Measurements from ENCODE around the gene PLAAT1. TPM values are rescaled to one million over a fixed set of nuclear protein-coding genes. Genes with fewer than 3 reads are reported as not detected.

PLAAT1 gene
- total RNA-seq, 3 donors from 2014 or later, result 0.73 TPM; not detected in 2

DNA sequence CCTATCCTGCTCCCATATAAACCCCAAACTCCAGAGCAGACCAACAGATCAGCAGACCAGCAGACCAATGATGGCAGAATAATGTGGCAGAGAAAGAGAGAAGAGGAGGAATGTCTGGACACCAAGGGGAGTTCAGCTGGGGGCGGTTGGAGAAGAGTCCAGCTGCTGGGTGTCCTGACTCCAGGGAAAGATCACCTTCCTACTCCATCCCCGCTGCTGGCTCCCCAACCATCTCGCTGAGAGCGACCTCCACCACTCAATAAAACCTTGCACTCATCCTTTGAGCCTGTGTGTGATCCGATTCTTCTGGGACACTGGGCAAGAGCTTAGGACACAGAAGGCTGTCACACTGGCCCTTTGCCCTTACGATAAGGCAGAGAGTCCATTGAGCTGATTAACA, 12.8 kb upstream of the PLAAT1 start:
- Histone ChIP-seq H3K9me3 (no peaks in the 10 kb centered on the region), H3K36me3 (ENCODE audit: low read depth) (no peaks in the 10 kb centered on the region), H3K4me3 (no peak overlapping the region), H3K4me1 (ENCODE audit: low read depth) (no peaks in the 10 kb centered on the region)
- ATAC-seq, result no peak
- no peak for DNase-seq
- TF ChIP-seq, protein P1, sequence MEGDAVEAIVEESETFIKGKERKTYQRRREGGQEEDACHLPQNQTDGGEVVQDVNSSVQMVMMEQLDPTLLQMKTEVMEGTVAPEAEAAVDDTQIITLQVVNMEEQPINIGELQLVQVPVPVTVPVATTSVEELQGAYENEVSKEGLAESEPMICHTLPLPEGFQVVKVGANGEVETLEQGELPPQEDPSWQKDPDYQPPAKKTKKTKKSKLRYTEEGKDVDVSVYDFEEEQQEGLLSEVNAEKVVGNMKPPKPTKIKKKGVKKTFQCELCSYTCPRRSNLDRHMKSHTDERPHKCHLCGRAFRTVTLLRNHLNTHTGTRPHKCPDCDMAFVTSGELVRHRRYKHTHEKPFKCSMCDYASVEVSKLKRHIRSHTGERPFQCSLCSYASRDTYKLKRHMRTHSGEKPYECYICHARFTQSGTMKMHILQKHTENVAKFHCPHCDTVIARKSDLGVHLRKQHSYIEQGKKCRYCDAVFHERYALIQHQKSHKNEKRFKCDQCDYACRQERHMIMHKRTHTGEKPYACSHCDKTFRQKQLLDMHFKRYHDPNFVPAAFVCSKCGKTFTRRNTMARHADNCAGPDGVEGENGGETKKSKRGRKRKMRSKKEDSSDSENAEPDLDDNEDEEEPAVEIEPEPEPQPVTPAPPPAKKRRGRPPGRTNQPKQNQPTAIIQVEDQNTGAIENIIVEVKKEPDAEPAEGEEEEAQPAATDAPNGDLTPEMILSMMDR (IDR thresholded peaks at IDR 0.05), result no peak
- intact Hi-C loops (cut with DNase I, micrococcal nuclease), result no loop called here

DNA sequence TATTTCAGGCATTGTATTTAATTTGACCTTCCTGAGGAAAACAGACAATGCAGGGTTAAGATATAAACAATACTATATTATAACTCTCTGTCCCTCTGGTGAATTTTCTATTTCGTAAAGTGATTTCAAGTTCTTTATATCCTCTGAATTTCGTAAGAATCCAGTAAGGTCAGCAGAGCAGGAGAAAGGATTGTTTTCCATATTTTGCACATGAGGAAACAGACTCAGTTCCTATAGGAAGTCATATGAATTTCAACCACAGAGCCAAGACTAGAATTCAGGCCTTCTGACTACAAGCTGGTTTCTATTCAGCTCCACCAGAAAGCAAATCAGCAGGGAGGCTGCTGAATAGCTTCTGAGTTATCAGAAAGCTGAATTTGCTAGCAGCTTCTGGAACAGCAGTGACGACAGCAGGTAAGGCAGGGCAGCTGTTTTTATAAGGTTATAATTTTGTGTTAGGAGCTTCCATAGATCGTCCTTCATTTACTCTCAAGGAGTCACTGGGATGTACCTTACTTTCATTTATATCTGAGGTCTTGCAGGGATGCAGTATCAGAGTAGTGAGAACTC, 11.1 kb upstream of the PLAAT1 start:
- intact Hi-C loops (cut with DNase I, micrococcal nuclease), result no loop called here
- H3K4me1 ChIP-seq (ENCODE audit: low read depth), result no peaks in the 10 kb centered on the region
- DNase-seq, result no peak
- H3K4me3 ChIP-seq, result no peak overlapping the region
- TF ChIP-seq, protein P1 (IDR thresholded peaks at IDR 0.05), result no peak
- no peaks in the 10 kb centered on the region for H3K36me3 ChIP-seq (ENCODE audit: low read depth)
- H3K9me3 ChIP-seq, result no peaks in the 10 kb centered on the region
- no peak for ATAC-seq

DNA sequence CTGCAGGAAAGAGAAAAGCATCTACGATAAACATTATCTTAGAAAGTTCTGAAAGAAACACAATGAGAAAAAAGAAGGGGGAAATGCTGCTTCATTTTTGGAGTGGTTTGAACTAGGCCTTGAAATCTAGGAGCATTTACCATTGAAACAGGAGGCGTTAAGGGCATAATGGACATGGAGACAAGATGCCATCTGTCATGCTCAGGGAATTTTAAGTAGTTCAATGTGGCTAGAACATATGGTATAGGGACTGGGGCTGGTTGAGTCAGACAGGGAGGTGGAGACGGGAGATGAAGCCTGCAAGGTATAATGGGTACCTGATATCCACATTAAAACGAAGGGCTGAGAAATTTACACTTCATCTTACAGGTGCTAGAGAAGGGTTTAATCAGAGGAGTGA, 10.4 kb upstream of the PLAAT1 start:
- intact Hi-C loops (cut with DNase I, micrococcal nuclease), result no loop called here
- Histone ChIP-seq H3K36me3 (ENCODE audit: low read depth) (no peaks in the 10 kb centered on the region), H3K4me3 (no peak overlapping the region), H3K4me1 (ENCODE audit: low read depth) (no peaks in the 10 kb centered on the region), H3K9me3 (no peaks in the 10 kb centered on the region)
- ATAC-seq (no peak), DNase-seq (no peak)
- TF ChIP-seq, protein P1 (IDR thresholded peaks at IDR 0.05), result no peak

DNA sequence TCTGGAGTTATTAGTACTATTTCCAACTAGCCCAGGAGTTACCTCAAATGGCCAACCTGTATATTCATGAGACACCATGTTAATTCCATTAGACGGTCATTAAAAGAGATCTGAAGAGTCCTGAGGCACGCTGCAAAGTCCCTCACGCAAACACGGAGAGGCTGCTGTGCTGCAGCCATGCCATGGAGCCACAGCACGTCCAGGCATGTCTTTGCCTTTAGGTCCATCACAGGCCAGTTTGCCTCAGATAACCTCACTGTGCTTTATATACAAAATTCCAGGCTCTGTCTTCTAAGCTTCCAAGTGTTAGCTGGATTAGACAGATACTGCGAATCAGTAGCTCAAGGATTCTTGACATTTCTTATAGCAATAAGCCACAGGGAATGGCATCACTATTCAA, 9.8 kb upstream of the PLAAT1 start:
- DNase-seq (no peak), ATAC-seq (no peak)
- H3K36me3 ChIP-seq (ENCODE audit: low read depth), result no peaks in the 10 kb centered on the region
- intact Hi-C loops (cut with DNase I, micrococcal nuclease), result no loop called here
- TF ChIP-seq, protein P1 (IDR thresholded peaks at IDR 0.05), result no peak
- H3K4me1 ChIP-seq (ENCODE audit: low read depth), result no peaks in the 10 kb centered on the region
- no peaks in the 10 kb centered on the region for H3K9me3 ChIP-seq
- no peak overlapping the region for H3K4me3 ChIP-seq

DNA sequence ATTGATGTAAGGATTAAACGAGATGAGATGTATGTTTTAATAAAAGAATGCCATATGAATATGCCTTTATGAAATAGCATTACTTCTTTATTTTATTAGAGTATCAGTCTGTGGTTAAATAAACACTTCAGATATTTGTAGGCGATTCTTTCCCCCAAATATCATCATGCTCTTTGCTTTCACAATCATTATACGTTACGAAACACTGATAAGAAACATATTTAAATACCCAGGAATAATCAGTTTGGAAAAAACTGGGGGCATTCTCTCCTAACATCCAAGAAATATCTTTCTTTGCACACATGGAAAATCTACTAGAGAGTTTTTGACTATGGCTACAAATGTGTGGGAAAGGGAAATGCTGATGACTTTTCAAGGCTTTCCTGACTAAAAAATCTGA, 4.4 kb upstream of the PLAAT1 start:
- ATAC-seq, result no peak
- TF ChIP-seq, protein P1 (IDR thresholded peaks at IDR 0.05), result no peak
- intact Hi-C loops (cut with DNase I, micrococcal nuclease), result no loop called here

DNA sequence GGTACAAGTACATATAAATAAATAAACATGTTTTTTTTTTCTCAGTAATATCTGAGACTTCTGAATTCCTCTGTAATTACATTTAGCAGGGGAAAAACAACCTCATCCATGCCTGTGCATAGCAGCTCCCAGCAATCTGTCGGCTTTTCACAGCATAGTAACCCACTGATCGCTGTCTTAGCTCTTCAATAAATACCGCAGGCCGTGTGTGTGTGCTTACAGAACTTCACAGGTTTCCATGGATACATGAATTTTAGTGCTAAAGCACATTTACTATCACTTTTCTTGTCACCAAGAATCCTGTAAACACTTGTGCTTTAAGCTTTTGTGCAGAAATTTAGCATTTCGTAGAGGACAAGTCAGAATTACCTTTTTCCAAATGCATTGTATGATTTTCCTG, 4.0 kb upstream of the PLAAT1 start:
- Histone ChIP-seq H3K4me3 (no peak overlapping the region), H3K36me3 (ENCODE audit: low read depth) (no peaks in the 10 kb centered on the region), H3K9me3 (no peaks in the 10 kb centered on the region), H3K4me1 (ENCODE audit: low read depth) (no peaks in the 10 kb centered on the region)
- TF ChIP-seq, protein P1 (IDR thresholded peaks at IDR 0.05), result no peak
- intact Hi-C loops (cut with DNase I, micrococcal nuclease), result no loop called here
- no peak for ATAC-seq
- DNase-seq, result no peak

More for the DNA sequence above, 4.4 kb upstream of the PLAAT1 start:
- no peaks in the 10 kb centered on the region for H3K9me3 ChIP-seq
- H3K4me1 ChIP-seq (ENCODE audit: low read depth), result no peaks in the 10 kb centered on the region
- H3K4me3 ChIP-seq, result no peak overlapping the region
- no peaks in the 10 kb centered on the region for H3K36me3 ChIP-seq (ENCODE audit: low read depth)
- DNase-seq, result no peak
